Liver (tissue), 9 donors: ENCODE results near the gene PPAN. TPM values are rescaled to one million over a fixed set of nuclear protein-coding genes. Genes with fewer than 3 reads are reported as not detected.

Source experiments
- DNase-seq: peaks from one replicate; pipeline ENCODE4 v3.0.0-alpha.2; 2017; ENCODE audit warnings: low spot score
- H3K27ac ChIP-seq, 2 donors: one replicate each; pipeline ENCODE4 v1.7.0; 2013; ENCODE audit warnings: inconsistent platforms in 2 of 2, low read length in 2 of 2, control low read depth in 1 of 2, low read depth in 1 of 2, mild to moderate bottlenecking in 1 of 2
- H3K27me3 ChIP-seq, 4 donors: one replicate each; pipeline versions ENCODE4 v1.6.1 to v1.7.0; 2013; ENCODE audit warnings: low read length in 3 of 4, inconsistent platforms in 1 of 4, mild to moderate bottlenecking in 1 of 4, moderate library complexity in 1 of 4; ENCODE audit not compliant: control insufficient read depth in 4 of 4, insufficient read depth in 4 of 4
- H3K36me3 ChIP-seq, 4 donors: one replicate each; pipeline versions ENCODE4 v1.6.1 to v1.7.0; 2013; ENCODE audit warnings: low read length in 3 of 4, mild to moderate bottlenecking in 3 of 4, low read depth in 1 of 4, moderate library complexity in 1 of 4; ENCODE audit not compliant: control insufficient read depth in 4 of 4, insufficient read depth in 3 of 4
- H3K4me1 ChIP-seq, 4 donors: one replicate each; pipeline versions ENCODE4 v1.6.1 to v1.7.0; 2013; ENCODE audit warnings: low read length in 3 of 4, mild to moderate bottlenecking in 3 of 4, moderate library complexity in 1 of 4; ENCODE audit not compliant: control insufficient read depth in 4 of 4, insufficient read depth in 4 of 4
- H3K4me3 ChIP-seq, 3 donors: one replicate each; pipeline versions ENCODE4 v1.6.1 to v1.7.0; 2013; ENCODE audit warnings: low read length in 3 of 3, control low read depth in 1 of 3, low read depth in 1 of 3, mild to moderate bottlenecking in 1 of 3
- H3K9ac ChIP-seq, 2 donors: one replicate each; pipeline ENCODE4 v1.7.0; 2013; ENCODE audit warnings: low read length in 2 of 2, mild to moderate bottlenecking in 2 of 2, moderate library complexity in 2 of 2, control low read depth in 1 of 2, low read depth in 1 of 2
- H3K9me3 ChIP-seq, 4 donors: one replicate each; pipeline versions ENCODE4 v1.6.1 to v1.7.0; 2013; ENCODE audit warnings: low read length in 3 of 4; ENCODE audit not compliant: control insufficient read depth in 4 of 4
- FOXA1 ChIP-seq: IDR thresholded peaks from 2 replicates; pipeline ENCODE4 v1.6.1; 2016; ENCODE audit warnings: antibody characterized with exemption
- FOXA2 ChIP-seq: IDR thresholded peaks from 2 replicates; pipeline ENCODE4 v1.6.1; 2016; ENCODE audit warnings: antibody characterized with exemption
- GABPA ChIP-seq, 2 donors: IDR thresholded peaks in 1 of 2; conservative IDR thresholded peaks in 1 of 2; 2 replicates each; pipeline ENCODE4 v1.6.1; 2016; ENCODE audit warnings: antibody characterized with exemption in 2 of 2, mild to moderate bottlenecking in 1 of 2, moderate library complexity in 1 of 2
- HNF4A ChIP-seq, 2 donors: conservative IDR thresholded peaks; 2 replicates each; pipeline ENCODE4 v1.6.1; 2016; ENCODE audit warnings: antibody characterized with exemption in 2 of 2, mild to moderate bottlenecking in 2 of 2
- HNF4G ChIP-seq: IDR thresholded peaks from 2 replicates; pipeline ENCODE4 v1.6.1; 2016; ENCODE audit warnings: antibody characterized with exemption
- JUND ChIP-seq, 2 donors: IDR thresholded peaks; 2 replicates each; pipeline ENCODE4 v1.6.1; 2016; ENCODE audit warnings: antibody characterized with exemption in 2 of 2
- MAX ChIP-seq: IDR thresholded peaks from 2 replicates; pipeline ENCODE4 v1.6.1; 2016; ENCODE audit warnings: antibody characterized with exemption
- NR2F2 ChIP-seq: IDR thresholded peaks from 2 replicates; pipeline ENCODE4 v1.6.1; 2016; ENCODE audit warnings: antibody characterized with exemption
- RAD21 ChIP-seq, 2 donors: IDR thresholded peaks; 2 replicates each; pipeline ENCODE4 v1.6.1; 2016; ENCODE audit warnings: antibody characterized with exemption in 2 of 2, mild to moderate bottlenecking in 2 of 2
- REST ChIP-seq: IDR thresholded peaks from 2 replicates; pipeline ENCODE4 v1.6.1; 2016; ENCODE audit warnings: antibody characterized with exemption, mild to moderate bottlenecking
- RXRA ChIP-seq, 2 donors: IDR thresholded peaks; 2 replicates each; pipeline ENCODE4 v1.6.1; 2017 to 2018; ENCODE audit warnings: antibody characterized with exemption in 2 of 2, mild to moderate bottlenecking in 1 of 2
- SP1 ChIP-seq: IDR thresholded peaks from 2 replicates; pipeline ENCODE4 v1.6.1; 2018; ENCODE audit warnings: antibody characterized with exemption, mild to moderate bottlenecking
- TAF1 ChIP-seq: conservative IDR thresholded peaks from 2 replicates; pipeline ENCODE4 v1.6.1; 2016; ENCODE audit warnings: antibody characterized with exemption, mild to moderate bottlenecking
- YY1 ChIP-seq: IDR thresholded peaks from 2 replicates; pipeline ENCODE4 v1.6.1; 2016; ENCODE audit warnings: antibody characterized with exemption, mild to moderate bottlenecking
- ZBTB33 ChIP-seq: IDR thresholded peaks from 2 replicates; pipeline ENCODE4 v1.6.1; 2016; ENCODE audit warnings: antibody characterized with exemption
- whole genome bisulfite sequencing: extraction: QIAGEN DNeasy Blood & Tissue Kit; methylation state at CpG from one replicate; pipeline ENCODE4 v1.1.7; 2013; 5-methylcytosine and 5-hydroxymethylcytosine counted together
- polyA plus RNA-seq, 2 donors: library from polyadenylated mRNA; stranded (reverse) in 1 of 2; unstranded in 1 of 2; fragments of 200-250 nt in 1 of 2; fragments of >200 nt in 1 of 2; fragmentation: Nextera tagmentation in 1 of 2; extraction: Ambion mirVana in 1 of 2; gene quantifications; one replicate each; pipeline versions ENCODE4 v1.2.1 to v1.2.3, GENCODE V29; 2013 to 2015
- total RNA-seq, 2 donors: library from RNA; depleted of rRNA; stranded (reverse); fragments of >200 nt; gene quantifications; one replicate each; pipeline ENCODE4 v1.2.3, GENCODE V29; 2014
- TF ChIP-seq, protein P1 (sequence below): IDR thresholded peaks from 2 replicates; pipeline ENCODE4 v1.6.1; 2016; ENCODE audit warnings: antibody characterized with exemption
- TF ChIP-seq, protein P2 (sequence below): fragments of 150-350 bp; IDR thresholded peaks from 2 replicates; pipeline ENCODE4 v1.5.1; 2017; ENCODE audit warnings: improper control_type of control experiment, low read depth, low read length; ENCODE audit not compliant: missing input control
- donor health status: healthy.
- donor health status: healthy.
- donor health status: healthy.
- donor health status: healthy.
- donor health status: healthy.

Gene PPAN
- total and polyA plus RNA-seq, 4 donors = 10.1 to 20.7 (median 14.2) TPM

DNA sequence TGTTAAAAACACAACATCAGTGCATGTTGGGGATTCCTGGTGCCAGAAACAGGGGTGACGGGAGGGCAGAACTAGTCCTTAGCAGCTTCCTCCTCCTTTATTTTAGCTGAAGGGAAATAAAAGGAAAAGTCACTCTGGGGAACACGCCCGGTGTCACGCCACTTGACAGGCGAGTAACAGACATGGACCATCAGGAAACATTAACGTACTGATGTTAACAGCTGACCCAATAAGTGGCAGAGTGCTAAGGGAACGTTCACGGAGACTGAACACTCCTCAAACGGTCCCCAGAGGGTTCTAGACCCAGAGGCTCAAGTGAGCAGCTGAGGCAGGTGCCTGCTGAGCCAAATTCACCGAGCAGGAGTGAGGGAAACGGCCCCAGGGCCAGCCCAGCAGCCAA lies 27.4 kb downstream of the PPAN start:
- 91% methylated on average over 11 of the region's 11 CpGs for WGBS
- no peaks in the 10 kb centered on the region for H3K4me1 ChIP-seq
- no peaks in the 10 kb centered on the region for H3K9me3 ChIP-seq
- no peak overlapping the region for H3K27ac ChIP-seq
- no peak overlapping the region for H3K9ac ChIP-seq
- H3K4me3 ChIP-seq = no peak overlapping the region
- H3K36me3 ChIP-seq = peaks cover 18 to 46% (median 32%) of the 10 kb centered on the region in 4 donors
- DNase-seq = no peak
- no peaks in the 10 kb centered on the region for H3K27me3 ChIP-seq
- TF ChIP-seq JUND (IDR thresholded peaks at IDR 0.05) = no peak
- TF ChIP-seq, protein P1, sequence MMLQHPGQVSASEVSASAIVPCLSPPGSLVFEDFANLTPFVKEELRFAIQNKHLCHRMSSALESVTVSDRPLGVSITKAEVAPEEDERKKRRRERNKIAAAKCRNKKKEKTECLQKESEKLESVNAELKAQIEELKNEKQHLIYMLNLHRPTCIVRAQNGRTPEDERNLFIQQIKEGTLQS = no peak
- TF ChIP-seq SP1 = no peak
- no peak for TF ChIP-seq REST
- TF ChIP-seq RXRA (IDR thresholded peaks at IDR 0.05) = no peak
- TF ChIP-seq FOXA1 = no peak
- no peak for TF ChIP-seq HNF4G
- no peak for TF ChIP-seq GABPA (IDR thresholded peaks at IDR 0.05 in 1 of 2, conservative IDR thresholded peaks at IDR 0.05 in 1 of 2)
- TF ChIP-seq TAF1 = no peak
- TF ChIP-seq YY1 = no peak
- TF ChIP-seq RAD21 (IDR thresholded peaks at IDR 0.05) = no peak
- no peak for TF ChIP-seq MAX

DNA sequence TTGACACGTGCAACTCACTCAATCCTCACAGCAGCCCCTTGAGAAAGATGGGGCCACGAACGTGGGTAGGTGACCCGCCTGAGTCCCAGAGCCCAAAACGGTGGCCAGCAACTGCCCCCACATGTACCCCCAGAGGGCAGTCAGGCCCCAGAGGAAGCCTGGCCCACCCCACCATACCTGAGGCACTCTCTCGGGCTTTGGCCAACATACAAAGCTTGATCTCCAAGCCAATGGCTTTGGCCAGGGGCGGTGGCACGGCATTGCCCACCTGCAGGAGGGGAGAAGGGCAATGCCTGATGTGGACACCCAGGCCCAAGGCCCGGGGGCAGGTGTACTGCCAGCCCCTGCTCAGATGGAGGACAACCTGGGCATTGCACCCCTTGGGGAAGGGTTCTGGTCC lies 27.9 kb downstream of the PPAN start:
- WGBS = 96% methylated on average over 9 of the region's 9 CpGs
- no peak overlapping the region for H3K4me3 ChIP-seq
- H3K9ac ChIP-seq = no peak overlapping the region
- H3K36me3 ChIP-seq = peaks cover 22 to 50% (median 32%) of the 10 kb centered on the region in 4 donors
- TF ChIP-seq JUND (IDR thresholded peaks at IDR 0.05) = no peak
- TF ChIP-seq NR2F2 = no peak
- TF ChIP-seq, protein P2, sequence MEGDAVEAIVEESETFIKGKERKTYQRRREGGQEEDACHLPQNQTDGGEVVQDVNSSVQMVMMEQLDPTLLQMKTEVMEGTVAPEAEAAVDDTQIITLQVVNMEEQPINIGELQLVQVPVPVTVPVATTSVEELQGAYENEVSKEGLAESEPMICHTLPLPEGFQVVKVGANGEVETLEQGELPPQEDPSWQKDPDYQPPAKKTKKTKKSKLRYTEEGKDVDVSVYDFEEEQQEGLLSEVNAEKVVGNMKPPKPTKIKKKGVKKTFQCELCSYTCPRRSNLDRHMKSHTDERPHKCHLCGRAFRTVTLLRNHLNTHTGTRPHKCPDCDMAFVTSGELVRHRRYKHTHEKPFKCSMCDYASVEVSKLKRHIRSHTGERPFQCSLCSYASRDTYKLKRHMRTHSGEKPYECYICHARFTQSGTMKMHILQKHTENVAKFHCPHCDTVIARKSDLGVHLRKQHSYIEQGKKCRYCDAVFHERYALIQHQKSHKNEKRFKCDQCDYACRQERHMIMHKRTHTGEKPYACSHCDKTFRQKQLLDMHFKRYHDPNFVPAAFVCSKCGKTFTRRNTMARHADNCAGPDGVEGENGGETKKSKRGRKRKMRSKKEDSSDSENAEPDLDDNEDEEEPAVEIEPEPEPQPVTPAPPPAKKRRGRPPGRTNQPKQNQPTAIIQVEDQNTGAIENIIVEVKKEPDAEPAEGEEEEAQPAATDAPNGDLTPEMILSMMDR = no peak
- TF ChIP-seq TAF1 = no peak
- no peak for TF ChIP-seq MAX
- TF ChIP-seq, protein P1 = no peak
- TF ChIP-seq FOXA1 = no peak
- no peak for TF ChIP-seq YY1
- TF ChIP-seq REST = no peak
- TF ChIP-seq RXRA (IDR thresholded peaks at IDR 0.05) = no peak
- no peak for TF ChIP-seq FOXA2
- TF ChIP-seq GABPA (IDR thresholded peaks at IDR 0.05 in 1 of 2, conservative IDR thresholded peaks at IDR 0.05 in 1 of 2) = no peak
- TF ChIP-seq ZBTB33 = no peak
- no peak for TF ChIP-seq RAD21 (IDR thresholded peaks at IDR 0.05)
- no peak for TF ChIP-seq SP1
- TF ChIP-seq HNF4A (conservative IDR thresholded peaks at IDR 0.05) = no peak
- TF ChIP-seq HNF4G = no peak
- H3K27ac ChIP-seq = no peak overlapping the region
- H3K4me1 ChIP-seq = no peaks in the 10 kb centered on the region
- no peaks in the 10 kb centered on the region for H3K27me3 ChIP-seq
- no peaks in the 10 kb centered on the region for H3K9me3 ChIP-seq
- no peak for DNase-seq
